Upper lobe of left lung (tissue), 6 donors: Measurements from ENCODE around the gene MAG. TPM values are rescaled to one million over a fixed set of nuclear protein-coding genes. Genes with fewer than 3 reads are reported as not detected.

Source experiments
- ATAC-seq, 2 donors: fragments of 200-7000 bp; cut with Tn5 transposase; one replicate each; pipeline ENCODE4 v1.9.1; 2022; ENCODE audit warnings: mild to moderate bottlenecking in 2 of 2, moderate library complexity in 2 of 2; ENCODE audit not compliant: low FRiP score in 2 of 2
- DNase-seq, 2 donors: peaks; one replicate each; pipeline ENCODE4 v3.0.0-alpha.2; 2019 to 2020
- H3K27ac ChIP-seq, 4 donors: fragments of 200-600 bp; sonication (generic); one replicate each; pipeline ENCODE4 v1.5.1; 2016 to 2019
- H3K27me3 ChIP-seq, 4 donors: fragments of 200-600 bp; sonication (generic); one replicate each; pipeline ENCODE4 v1.5.1; 2017 to 2019
- H3K36me3 ChIP-seq, 4 donors: fragments of 200-600 bp; sonication (generic); one replicate each; pipeline ENCODE4 v1.5.1; 2016 to 2019
- H3K4me1 ChIP-seq, 4 donors: fragments of 200-600 bp; sonication (generic); one replicate each; pipeline ENCODE4 v1.5.1; 2018 to 2019
- H3K4me3 ChIP-seq, 4 donors: fragments of 200-600 bp; sonication (generic); one replicate each; pipeline ENCODE4 v1.5.1; 2017 to 2019; ENCODE audit warnings: mild to moderate bottlenecking in 2 of 4, moderate library complexity in 1 of 4
- H3K9me3 ChIP-seq, 4 donors: fragments of 200-600 bp; sonication (generic); one replicate each; pipeline ENCODE4 v1.5.1; 2018 to 2019
- EP300 ChIP-seq, 4 donors: sonication (generic); formaldehyde crosslinking; IDR thresholded peaks; one replicate each; pipeline ENCODE4 v1.5.1; 2017; ENCODE audit warnings: antibody characterized with exemption in 4 of 4, control low read depth in 2 of 4
- POLR2A ChIP-seq, 4 donors: fragments of 450-650 bp; IDR thresholded peaks; one replicate each; pipeline ENCODE4 v1.5.1; 2016 to 2017; ENCODE audit warnings: antibody characterized with exemption in 4 of 4, mild to moderate bottlenecking in 2 of 4
- POLR2AphosphoS5 ChIP-seq, 2 donors: sonication (generic); formaldehyde crosslinking; IDR thresholded peaks; one replicate each; pipeline ENCODE4 v1.5.1; 2017; ENCODE audit warnings: antibody characterized with exemption in 2 of 2
- WGBS, 2 donors: methylation state at CpG; one replicate each; pipeline ENCODE4 v1.1.5; 2017 to 2018; 5-methylcytosine and 5-hydroxymethylcytosine counted together
- total RNA-seq, 6 donors: library from RNA; depleted of rRNA in 4 of 6; stranded (reverse); fragments of >200 nt in 4 of 6; gene quantifications; one replicate each; pipeline versions ENCODE4 v1.1.0 to v1.2.1, GENCODE V29; 2016 to 2021
- TF ChIP-seq, protein P1 (sequence below), 6 experiments: fragments of 450-650 bp in 4 of 6; fragments of 200-600 bp in 2 of 6; sonication (generic) in 2 of 6; IDR thresholded peaks; one replicate each; pipeline ENCODE4 v1.5.1; 2016 to 2019; ENCODE audit warnings: antibody characterized with exemption in 6 of 6
- donor health status: DM: no; HTN: no; CAD: no; lungs with moderate emphysema.
- donor health status: DM: no; HTN: yes; CAD: no; lungs with severe emphysema.

MAG gene
- total RNA-seq, 6 donors from 2014 or later, result 0.51 to 6.2 (median 2.2) TPM; not detected in 2

- Histone ChIP-seq H3K9me3 (peaks cover 0 to 5% (median 0%) of the 10 kb centered on the region in 4 donors), H3K4me1 (peaks cover 6 to 29% (median 16%) of the 10 kb centered on the region in 4 donors), H3K27ac (peak overlapping the region in 3 of 4 donors; percentile 50 to 73 (median 62)), H3K36me3 (no peaks in the 10 kb centered on the region), H3K27me3 (no peaks in the 10 kb centered on the region), H3K4me3 (no peak overlapping the region)
- DNase-seq (peak in 1 of 2 donors; percentile 36), ATAC-seq (peak in 1 of 2 donors; percentile 14)
- 60 to 61% methylated on average over 8 to 12 of the region's 12 CpGs for WGBS, 2 donors
- no peak for TF ChIP-seq POLR2AphosphoS5 (IDR thresholded peaks at IDR 0.05)
- TF ChIP-seq EP300 (IDR thresholded peaks at IDR 0.05), result no peak
- TF ChIP-seq, protein P1, sequence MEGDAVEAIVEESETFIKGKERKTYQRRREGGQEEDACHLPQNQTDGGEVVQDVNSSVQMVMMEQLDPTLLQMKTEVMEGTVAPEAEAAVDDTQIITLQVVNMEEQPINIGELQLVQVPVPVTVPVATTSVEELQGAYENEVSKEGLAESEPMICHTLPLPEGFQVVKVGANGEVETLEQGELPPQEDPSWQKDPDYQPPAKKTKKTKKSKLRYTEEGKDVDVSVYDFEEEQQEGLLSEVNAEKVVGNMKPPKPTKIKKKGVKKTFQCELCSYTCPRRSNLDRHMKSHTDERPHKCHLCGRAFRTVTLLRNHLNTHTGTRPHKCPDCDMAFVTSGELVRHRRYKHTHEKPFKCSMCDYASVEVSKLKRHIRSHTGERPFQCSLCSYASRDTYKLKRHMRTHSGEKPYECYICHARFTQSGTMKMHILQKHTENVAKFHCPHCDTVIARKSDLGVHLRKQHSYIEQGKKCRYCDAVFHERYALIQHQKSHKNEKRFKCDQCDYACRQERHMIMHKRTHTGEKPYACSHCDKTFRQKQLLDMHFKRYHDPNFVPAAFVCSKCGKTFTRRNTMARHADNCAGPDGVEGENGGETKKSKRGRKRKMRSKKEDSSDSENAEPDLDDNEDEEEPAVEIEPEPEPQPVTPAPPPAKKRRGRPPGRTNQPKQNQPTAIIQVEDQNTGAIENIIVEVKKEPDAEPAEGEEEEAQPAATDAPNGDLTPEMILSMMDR (IDR thresholded peaks at IDR 0.05), result no peak
- no peak for TF ChIP-seq POLR2A (IDR thresholded peaks at IDR 0.05)
Measured at GRCh38 chr19:35320065-35320713, 28.2 kb downstream of the MAG start.

DNA sequence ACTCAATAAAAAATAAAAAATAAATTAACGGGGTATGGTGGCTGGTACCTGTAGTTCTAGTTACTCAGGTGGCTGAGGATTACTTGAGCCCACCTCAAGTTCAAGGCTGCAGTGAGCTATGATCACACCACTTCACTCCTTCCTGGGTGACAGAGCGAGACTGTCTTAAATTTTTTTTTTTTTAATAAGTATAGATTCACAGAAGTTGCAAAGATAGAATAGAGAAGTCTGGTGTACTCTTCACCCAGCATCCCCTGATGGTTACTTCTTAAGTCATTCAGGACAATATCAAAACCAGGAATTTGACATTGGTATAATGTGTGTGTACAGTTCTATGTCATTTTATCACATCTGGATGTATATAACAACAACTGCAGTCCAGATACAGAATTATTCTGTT lies 29.3 kb downstream of the MAG start:
- peaks cover 6 to 29% (median 16%) of the 10 kb centered on the region in 4 donors for H3K4me1 ChIP-seq
- 88 to 89% methylated on average over 2 of the region's 2 CpGs for WGBS, 2 donors
- no peak overlapping the region for H3K27ac ChIP-seq
- H3K4me3 ChIP-seq, result no peak overlapping the region
- H3K27me3 ChIP-seq, result no peaks in the 10 kb centered on the region
- TF ChIP-seq, protein P1 (IDR thresholded peaks at IDR 0.05), result no peak
- no peak for TF ChIP-seq EP300 (IDR thresholded peaks at IDR 0.05)
- DNase-seq (no peak), ATAC-seq (no peak)
- no peaks in the 10 kb centered on the region for H3K36me3 ChIP-seq
- peaks cover 0 to 5% (median 0%) of the 10 kb centered on the region in 4 donors for H3K9me3 ChIP-seq

- DNase-seq (no peak), ATAC-seq (no peak)
- Histone ChIP-seq H3K27me3 (no peaks in the 10 kb centered on the region), H3K4me3 (no peak overlapping the region), H3K9me3 (peaks cover 0 to 5% (median 0%) of the 10 kb centered on the region in 4 donors), H3K4me1 (peaks cover 5 to 27% (median 15%) of the 10 kb centered on the region in 4 donors), H3K27ac (no peak overlapping the region), H3K36me3 (no peaks in the 10 kb centered on the region)
- TF ChIP-seq POLR2A (IDR thresholded peaks at IDR 0.05) (no peak), EP300 (IDR thresholded peaks at IDR 0.05) (no peak)
- WGBS, 2 donors, result 94% methylated on average over 9 of the region's 9 CpGs
Measured at GRCh38 chr19:35322014-35322413, 30.1 kb downstream of the MAG start.

DNA sequence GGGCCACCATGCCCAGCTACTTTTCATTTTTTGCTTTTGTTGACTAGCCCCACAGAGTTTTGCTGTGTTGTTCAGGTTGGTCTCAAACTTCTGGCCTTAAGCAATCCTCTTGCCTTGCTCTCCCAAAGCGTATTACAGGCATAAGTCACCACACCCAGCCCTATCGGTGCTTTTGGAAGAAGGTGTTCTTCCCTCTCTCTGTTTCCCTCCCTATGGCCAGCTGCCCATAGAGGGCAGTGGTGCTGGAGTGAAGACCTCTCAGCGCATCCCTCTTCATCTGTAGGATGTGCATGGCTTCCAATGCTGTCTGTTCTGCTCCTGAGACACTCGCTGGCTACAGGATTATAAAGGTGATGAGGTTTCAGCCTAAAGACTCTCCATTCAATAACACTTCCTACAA lies 35.7 kb downstream of the MAG start:
- DNase-seq (no peak), ATAC-seq (no peak)
- TF ChIP-seq, protein P1 (IDR thresholded peaks at IDR 0.05), result no peak
- TF ChIP-seq POLR2AphosphoS5 (IDR thresholded peaks at IDR 0.05), result no peak
- TF ChIP-seq POLR2A (IDR thresholded peaks at IDR 0.05), result no peak
- no peak for TF ChIP-seq EP300 (IDR thresholded peaks at IDR 0.05)
- Histone ChIP-seq H3K27me3 (no peaks in the 10 kb centered on the region), H3K27ac (no peak overlapping the region), H3K9me3 (no peaks in the 10 kb centered on the region), H3K36me3 (no peaks in the 10 kb centered on the region), H3K4me1 (no peaks in the 10 kb centered on the region), H3K4me3 (no peak overlapping the region)
- WGBS, 2 donors, result 86 to 88% methylated on average over 4 of the region's 4 CpGs

- Histone ChIP-seq H3K36me3 (no peaks in the 10 kb centered on the region), H3K4me1 (no peaks in the 10 kb centered on the region), H3K27me3 (no peaks in the 10 kb centered on the region), H3K27ac (no peak within 1 kb of the TSS), H3K4me3 (no peak within 1 kb of the TSS), H3K9me3 (no peaks in the 10 kb centered on the region)
- WGBS, 2 donors, result 73 to 75% methylated on average over 12 of the region's 12 CpGs
- ATAC-seq (no peak), DNase-seq (no peak)
- TF ChIP-seq, protein P1 (IDR thresholded peaks at IDR 0.05), result no peak
- no peak for TF ChIP-seq POLR2A (IDR thresholded peaks at IDR 0.05)
- no peak for TF ChIP-seq EP300 (IDR thresholded peaks at IDR 0.05)
- no peak for TF ChIP-seq POLR2AphosphoS5 (IDR thresholded peaks at IDR 0.05)
Measured at GRCh38 chr19:35328851-35329285, 36.9 kb downstream of the MAG start, which contains the start of gene CD22. CD22 (plus strand) TSS chr19:35329187; CDS start chr19:35332041, 2,854 bp downstream.
